Spleen (tissue), 11 donors: ENCODE measurements around the gene HECTD3. TPM values are rescaled to one million over a fixed set of nuclear protein-coding genes. Genes with fewer than 3 reads are reported as not detected.

Experiments
- DNase-seq: peaks from one replicate; pipeline ENCODE4 v3.0.0-alpha.2; 2020
- H3K27ac ChIP-seq, 8 donors: fragments of 200-600 bp; sonication (generic) in 7 of 8; 1 replicate in 4 of 8; 2 replicates in 4 of 8; pipeline versions ENCODE4 v1.5.0 to v1.8.0; 2016 to 2021; ENCODE audit warnings: inconsistent platforms in 4 of 8, mild to moderate bottlenecking in 4 of 8, moderate library complexity in 1 of 8
- H3K27me3 ChIP-seq, 7 donors: fragments of 200-600 bp; sonication (generic) in 6 of 7; replicated peaks in 1 of 7; 1 replicate in 4 of 7; 2 replicates in 3 of 7; pipeline versions ENCODE4 v1.5.0 to v1.8.0; 2016 to 2021; ENCODE audit warnings: inconsistent platforms in 3 of 7, mild to moderate bottlenecking in 1 of 7
- H3K36me3 ChIP-seq, 6 donors: fragments of 200-600 bp; sonication (generic) in 5 of 6; 1 replicate in 4 of 6; 2 replicates in 2 of 6; pipeline versions ENCODE4 v1.5.0 to v1.8.0; 2016 to 2021; ENCODE audit warnings: inconsistent platforms in 2 of 6
- H3K4me1 ChIP-seq, 6 donors: fragments of 200-600 bp; sonication (generic) in 5 of 6; 1 replicate in 3 of 6; 2 replicates in 3 of 6; pipeline versions ENCODE4 v1.5.0 to v1.8.0; 2016 to 2021; ENCODE audit warnings: inconsistent platforms in 3 of 6
- H3K4me3 ChIP-seq, 8 donors: fragments of 200-600 bp; sonication (generic) in 7 of 8; 1 replicate in 4 of 8; 2 replicates in 4 of 8; pipeline versions ENCODE4 v1.5.0 to v1.8.0; 2016 to 2021; ENCODE audit warnings: inconsistent platforms in 4 of 8, mild to moderate bottlenecking in 4 of 8, moderate library complexity in 2 of 8
- H3K9me3 ChIP-seq, 8 donors: fragments of 200-600 bp; sonication (generic) in 7 of 8; 1 replicate in 4 of 8; 2 replicates in 4 of 8; pipeline versions ENCODE4 v1.5.0 to v1.8.0; 2016 to 2021; ENCODE audit warnings: inconsistent platforms in 4 of 8
- CTCF ChIP-seq, 11 experiments: fragments of 200-600 bp in 7 of 11; fragments of 450-650 bp in 4 of 11; sonication (generic) in 4 of 11; IDR thresholded peaks in 8 of 11; conservative IDR thresholded peaks in 3 of 11; 1 replicate in 7 of 11; 2 replicates in 4 of 11; pipeline versions ENCODE4 v1.4.0 to v1.8.0; 2016 to 2021; ENCODE audit warnings: antibody characterized with exemption in 11 of 11, inconsistent platforms in 4 of 11, mild to moderate bottlenecking in 1 of 11
- POLR2A ChIP-seq, 3 donors: fragments of 450-650 bp; IDR thresholded peaks; one replicate each; pipeline ENCODE4 v1.5.1; 2017; ENCODE audit warnings: antibody characterized with exemption in 3 of 3, mild to moderate bottlenecking in 1 of 3
- POLR2AphosphoS5 ChIP-seq, 3 donors: sonication (generic); formaldehyde crosslinking; IDR thresholded peaks; one replicate each; pipeline ENCODE4 v1.5.1; 2017; ENCODE audit warnings: antibody characterized with exemption in 3 of 3
- WGBS, 5 donors: extraction: QIAGEN DNeasy Blood & Tissue Kit in 3 of 5; methylation state at CpG; one replicate each; pipeline versions ENCODE4 v1.1.5 to v1.1.7; 2013 to 2018; 5-methylcytosine and 5-hydroxymethylcytosine counted together
- intact Hi-C: fragments of 100-400 bp; cut with DNase I; formaldehyde crosslinking; loops from one replicate; pipeline ENCODE4 v1.15.0; 2023; ENCODE audit warnings: low total_unique reads
- polyA plus RNA-seq, 3 donors: library from polyadenylated mRNA; stranded (reverse); fragments of 200-250 nt; gene quantifications; one replicate each; pipeline ENCODE4 v1.2.1, GENCODE V29; 2013
- total RNA-seq, 7 donors: library from RNA; depleted of rRNA in 3 of 7; stranded (reverse); fragments of >200 nt in 3 of 7; fragmentation: NEBNext Ultra II Directional in 4 of 7; extraction: Animal tissue kit (Norgen Biotek cat#: 25700) in 4 of 7; gene quantifications; one replicate each; pipeline versions ENCODE4 v1.1.0 to v1.2.1, GENCODE V29; 2016 to 2021
- donor health status: healthy with polysubstance abuse.
- donor health status: DM: no; HTN: no; CAD: no; lungs with moderate emphysema.
- donor health status: DM: no; HTN: no; CAD: no.
- donor health status: Bipolar disorder and iron deficiency.
- donor health status: healthy.
- donor health status: DM: no; HTN: no; CAD: no.
- donor health status: DM: yes; HTN: yes; CAD: no.

The HECTD3 gene
- total and polyA plus RNA-seq, 10 donors, result 13.3 to 50.7 (median 35.6) TPM

DNA sequence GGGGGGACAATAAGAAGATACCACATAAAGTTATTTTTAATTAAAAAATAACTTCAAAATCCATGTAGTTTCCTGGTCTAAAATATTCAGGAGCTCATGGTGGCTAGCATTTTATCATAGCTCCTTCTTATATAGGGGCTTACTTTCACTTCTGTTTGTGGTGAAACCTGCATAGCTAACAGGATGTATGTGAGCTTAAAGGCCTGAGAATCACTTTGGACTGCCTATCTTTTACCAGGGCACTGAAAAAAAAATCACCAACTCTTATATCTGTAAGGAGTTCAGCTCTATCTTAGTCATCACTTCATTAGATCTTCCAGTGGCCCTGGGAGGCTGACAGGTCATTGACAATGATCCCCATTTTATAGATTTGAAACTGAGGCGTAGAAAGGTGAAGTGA, 22.2 kb upstream of the HECTD3 start:
- H3K27ac ChIP-seq, result peak overlapping the region in 1 of 8 donors; percentile 4
- no peaks in the 10 kb centered on the region for H3K9me3 ChIP-seq
- peaks cover 0 to 15% (median 0%) of the 10 kb centered on the region in 6 donors for H3K36me3 ChIP-seq
- H3K4me3 ChIP-seq, result no peak overlapping the region
- H3K4me1 ChIP-seq, result peaks cover 0 to 13% (median 0%) of the 10 kb centered on the region in 6 donors
- intact Hi-C loops, result no loop called here
- TF ChIP-seq POLR2A (IDR thresholded peaks at IDR 0.05), result no peak
- TF ChIP-seq POLR2AphosphoS5 (IDR thresholded peaks at IDR 0.05), result no peak
- no peak for TF ChIP-seq CTCF (IDR thresholded peaks at IDR 0.05 in 8 of 11, conservative IDR thresholded peaks at IDR 0.05 in 3 of 11)
- no peak for DNase-seq
- no peaks in the 10 kb centered on the region for H3K27me3 ChIP-seq
- 89 to 100% (median 98%) methylated on average over 1 of the region's 1 CpG for WGBS, 5 donors

DNA sequence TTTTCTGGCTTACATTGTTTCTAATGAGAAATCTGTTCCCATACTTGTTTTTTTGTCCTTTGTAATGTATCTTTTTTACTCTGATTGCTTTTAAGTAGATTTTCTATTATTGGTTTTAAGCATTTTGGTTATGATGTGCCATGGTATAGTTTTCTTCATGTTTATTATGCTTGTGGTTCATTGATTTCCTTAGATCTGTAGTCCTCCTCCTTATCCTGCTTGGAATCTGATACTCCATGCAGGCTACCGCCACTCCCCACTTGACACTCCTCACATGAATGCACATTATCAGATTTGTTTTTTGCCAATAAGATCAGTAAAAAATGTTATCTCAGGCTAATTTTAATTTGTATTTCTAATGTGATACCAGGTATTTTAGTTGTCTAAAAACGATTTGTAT, 21.7 kb upstream of the HECTD3 start:
- Histone ChIP-seq H3K27me3 (no peaks in the 10 kb centered on the region), H3K4me3 (no peak overlapping the region), H3K36me3 (peaks cover 0 to 15% (median 0%) of the 10 kb centered on the region in 6 donors), H3K9me3 (no peaks in the 10 kb centered on the region), H3K4me1 (peaks cover 0 to 13% (median 0%) of the 10 kb centered on the region in 6 donors), H3K27ac (no peak overlapping the region)
- intact Hi-C loops, result no loop called here
- no peak for DNase-seq
- WGBS, 5 donors, result 74 to 82% (median 78%) methylated on average over 2 of the region's 2 CpGs
- TF ChIP-seq POLR2AphosphoS5 (IDR thresholded peaks at IDR 0.05) (no peak), CTCF (IDR thresholded peaks at IDR 0.05 in 8 of 11, conservative IDR thresholded peaks at IDR 0.05 in 3 of 11) (no peak), POLR2A (IDR thresholded peaks at IDR 0.05) (no peak)

DNA sequence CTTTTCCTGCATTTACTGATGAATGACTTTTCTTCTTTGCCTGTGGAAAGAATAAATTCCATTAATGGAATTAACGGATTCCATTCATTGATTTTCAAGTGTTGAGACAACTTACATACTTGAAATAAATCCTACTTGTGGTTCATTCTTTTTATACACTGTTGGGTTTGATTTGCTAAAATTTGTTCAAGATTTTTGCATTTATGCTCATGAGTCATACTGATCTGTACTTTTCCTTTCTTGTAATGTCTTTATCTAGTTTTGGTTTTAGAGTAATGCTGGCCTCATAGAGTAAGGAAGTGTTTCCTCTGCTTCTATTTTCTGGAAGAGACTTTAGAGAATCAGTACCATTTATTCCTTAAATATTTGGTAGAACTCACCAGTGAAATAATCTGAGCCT, 15.3 kb upstream of the HECTD3 start:
- 81 to 93% (median 88%) methylated on average over 1 of the region's 1 CpG for WGBS, 5 donors
- no peak for DNase-seq
- intact Hi-C loops, result no loop called here
- no peak for TF ChIP-seq CTCF (IDR thresholded peaks at IDR 0.05 in 8 of 11, conservative IDR thresholded peaks at IDR 0.05 in 3 of 11)
- no peak for TF ChIP-seq POLR2AphosphoS5 (IDR thresholded peaks at IDR 0.05)
- no peaks in the 10 kb centered on the region for H3K9me3 ChIP-seq
- H3K4me1 ChIP-seq, result no peaks in the 10 kb centered on the region
- no peaks in the 10 kb centered on the region for H3K36me3 ChIP-seq
- H3K27me3 ChIP-seq, result no peaks in the 10 kb centered on the region
- no peak overlapping the region for H3K4me3 ChIP-seq
- no peak overlapping the region for H3K27ac ChIP-seq

GRCh38 chr1:45023663-45024062, 12.5 kb upstream of the HECTD3 start:
- no peaks in the 10 kb centered on the region for H3K27me3 ChIP-seq
- 86 to 98% (median 91%) methylated on average over 1 of the region's 1 CpG for WGBS, 5 donors
- H3K27ac ChIP-seq, result no peak overlapping the region
- TF ChIP-seq CTCF (IDR thresholded peaks at IDR 0.05 in 8 of 11, conservative IDR thresholded peaks at IDR 0.05 in 3 of 11) (no peak), POLR2AphosphoS5 (IDR thresholded peaks at IDR 0.05) (no peak), POLR2A (IDR thresholded peaks at IDR 0.05) (no peak)
- intact Hi-C loops, result loop anchor here (5.0 kb wide), 1 partner anchor 184 kb away; the partner anchor contains the start of gene ZSWIM5
- H3K36me3 ChIP-seq, result no peaks in the 10 kb centered on the region
- no peak overlapping the region for H3K4me3 ChIP-seq
- no peaks in the 10 kb centered on the region for H3K9me3 ChIP-seq
- H3K4me1 ChIP-seq, result no peaks in the 10 kb centered on the region
- no peak for DNase-seq
